SU-DHL-6 (cell line): ENCODE results near the gene EGFL7.

Experiments
- H2AFZ ChIP-seq: fragments of 200-600 bp; sonication (generic); 2 replicates; pipeline ENCODE4 v1.6.1; 2014; ENCODE audit warnings: low read depth, mild to moderate bottlenecking, moderate library complexity, mixed read lengths, antibody characterized with exemption, low read length; ENCODE audit not compliant: severe bottlenecking
- H3F3A ChIP-seq: fragments of 200-600 bp; shearing (Covaris generic); 2 replicates; pipeline ENCODE4 v1.6.0; 2016; ENCODE audit warnings: antibody characterized with exemption, mild to moderate bottlenecking; ENCODE audit not compliant: insufficient read depth
- H3K27ac ChIP-seq: fragments of 200-600 bp; sonication (generic); 2 replicates; pipeline ENCODE4 v1.5.1; 2016; ENCODE audit warnings: low read depth, mild to moderate bottlenecking, low read length, moderate library complexity, mixed read lengths
- H3K27me3 ChIP-seq: fragments of 200-600 bp; sonication (generic), shearing (Covaris generic); 2 replicates; pipeline ENCODE4 v1.6.0; 2014; ENCODE audit warnings: mild to moderate bottlenecking, low read length
- H3K36me3 ChIP-seq: fragments of 200-600 bp; sonication (generic); 2 replicates; pipeline ENCODE4 v1.6.1; 2014; ENCODE audit warnings: mild to moderate bottlenecking, low read length, mixed read lengths
- H3K4me2 ChIP-seq: fragments of 300-600, 200-600 bp; shearing (Covaris generic), sonication (generic); 2 replicates; pipeline ENCODE4 v1.6.0; 2014; ENCODE audit warnings: low read length, low read depth, mild to moderate bottlenecking; ENCODE audit not compliant: poor library complexity, severe bottlenecking
- H3K4me3 ChIP-seq: fragments of 200-600 bp; sonication (generic); 2 replicates; pipeline ENCODE4 v1.5.1; 2014; ENCODE audit warnings: antibody characterized with exemption, low read length, mild to moderate bottlenecking, mixed read lengths; ENCODE audit not compliant: insufficient read depth, poor library complexity, severe bottlenecking
- H3K79me2 ChIP-seq: fragments of 200-600 bp; sonication (generic); 2 replicates; pipeline ENCODE4 v1.6.1; 2014; ENCODE audit warnings: mild to moderate bottlenecking, low read length, moderate library complexity; ENCODE audit not compliant: insufficient read depth
- H3K9ac ChIP-seq: fragments of 200-600 bp; sonication (generic); 2 replicates; pipeline ENCODE4 v1.7.0; 2014; ENCODE audit warnings: mild to moderate bottlenecking, low read length
- H3K9me2 ChIP-seq: fragments of 200-600 bp; sonication (generic); replicated peaks from 2 replicates; pipeline ENCODE4 v1.6.1; 2014; ENCODE audit warnings: low read length; ENCODE audit not compliant: insufficient read depth
- H3K9me3 ChIP-seq: fragments of 200-600 bp; sonication (generic); 2 replicates; pipeline ENCODE4 v1.6.1; 2014; ENCODE audit warnings: low read length, mixed read lengths; ENCODE audit not compliant: insufficient read depth
- H4K20me1 ChIP-seq: fragments of 200-600 bp; sonication (generic); 2 replicates; pipeline ENCODE4 v1.6.1; 2014; ENCODE audit warnings: low read depth, mild to moderate bottlenecking, antibody characterized with exemption, low read length, moderate library complexity, mixed read lengths
- CTCF ChIP-seq: fragments of 200-600 bp; sonication (generic); IDR thresholded peaks from one replicate; pipeline ENCODE4 v1.5.1; 2017; ENCODE audit warnings: antibody characterized with exemption, mild to moderate bottlenecking, low read length, moderate library complexity; ENCODE audit not compliant: insufficient read depth, poor library complexity, severe bottlenecking
- EZH2phosphoT487 ChIP-seq: fragments of 200-600 bp; sonication (generic), shearing (Covaris generic); conservative IDR thresholded peaks from 2 replicates; pipeline ENCODE4 v1.6.1; 2018; ENCODE audit warnings: mild to moderate bottlenecking, antibody characterized with exemption, low read length, moderate library complexity, mixed read lengths

EGFL7 gene

GRCh38 chr9:136678624-136679023 lies 15.9 kb downstream of the EGFL7 start:
- no peak overlapping the region for H3K27ac ChIP-seq
- no peaks in the 10 kb centered on the region for H3K27me3 ChIP-seq
- H4K20me1 ChIP-seq: no peaks in the 10 kb centered on the region
- no peaks in the 10 kb centered on the region for H3K9me2 ChIP-seq
- TF ChIP-seq CTCF (no peak), EZH2phosphoT487 (no peak)
- no peak overlapping the region for H3K4me3 ChIP-seq
- H2AFZ ChIP-seq: no peak overlapping the region
- H3K79me2 ChIP-seq: no peaks in the 10 kb centered on the region
- no peaks in the 10 kb centered on the region for H3K9me3 ChIP-seq
- H3K36me3 ChIP-seq: no peaks in the 10 kb centered on the region
- no peak overlapping the region for H3K4me2 ChIP-seq
- no peaks in the 10 kb centered on the region for H3F3A ChIP-seq
- H3K9ac ChIP-seq: no peak overlapping the region

- Histone ChIP-seq H3K9ac (no peak overlapping the region), H3K79me2 (no peaks in the 10 kb centered on the region), H3K9me2 (no peaks in the 10 kb centered on the region), H3K27me3 (no peaks in the 10 kb centered on the region), H3F3A (no peaks in the 10 kb centered on the region), H3K9me3 (no peaks in the 10 kb centered on the region), H2AFZ (no peak overlapping the region), H3K4me2 (no peak overlapping the region), H4K20me1 (no peaks in the 10 kb centered on the region), H3K27ac (no peak overlapping the region), H3K36me3 (no peaks in the 10 kb centered on the region), H3K4me3 (no peak overlapping the region)
- TF ChIP-seq CTCF (no peak), EZH2phosphoT487 (no peak)
These were observed 16.8 kb downstream of the EGFL7 start for GRCh38 chr9:136679431-136679941.

GRCh38 chr9:136681029-136681428 lies 18.3 kb downstream of the EGFL7 start:
- no peaks in the 10 kb centered on the region for H3K27me3 ChIP-seq
- TF ChIP-seq EZH2phosphoT487: no peak
- no peak for TF ChIP-seq CTCF
- H3K27ac ChIP-seq: no peak overlapping the region
- no peaks in the 10 kb centered on the region for H3K36me3 ChIP-seq
- H4K20me1 ChIP-seq: no peaks in the 10 kb centered on the region
- no peaks in the 10 kb centered on the region for H3K9me2 ChIP-seq
- no peak overlapping the region for H2AFZ ChIP-seq
- no peaks in the 10 kb centered on the region for H3K79me2 ChIP-seq
- no peak overlapping the region for H3K4me2 ChIP-seq
- H3K9me3 ChIP-seq: no peaks in the 10 kb centered on the region
- H3K9ac ChIP-seq: no peak overlapping the region
- H3F3A ChIP-seq: no peaks in the 10 kb centered on the region
- H3K4me3 ChIP-seq: no peak overlapping the region
